ENCODE data around the gene SLN. TPM values are rescaled to one million over a fixed set of nuclear protein-coding genes. Genes with fewer than 3 reads are reported as not detected.

The SLN gene
- total RNA-seq, 1 experiment from 2014 or later, result 0.40 TPM

DNA sequence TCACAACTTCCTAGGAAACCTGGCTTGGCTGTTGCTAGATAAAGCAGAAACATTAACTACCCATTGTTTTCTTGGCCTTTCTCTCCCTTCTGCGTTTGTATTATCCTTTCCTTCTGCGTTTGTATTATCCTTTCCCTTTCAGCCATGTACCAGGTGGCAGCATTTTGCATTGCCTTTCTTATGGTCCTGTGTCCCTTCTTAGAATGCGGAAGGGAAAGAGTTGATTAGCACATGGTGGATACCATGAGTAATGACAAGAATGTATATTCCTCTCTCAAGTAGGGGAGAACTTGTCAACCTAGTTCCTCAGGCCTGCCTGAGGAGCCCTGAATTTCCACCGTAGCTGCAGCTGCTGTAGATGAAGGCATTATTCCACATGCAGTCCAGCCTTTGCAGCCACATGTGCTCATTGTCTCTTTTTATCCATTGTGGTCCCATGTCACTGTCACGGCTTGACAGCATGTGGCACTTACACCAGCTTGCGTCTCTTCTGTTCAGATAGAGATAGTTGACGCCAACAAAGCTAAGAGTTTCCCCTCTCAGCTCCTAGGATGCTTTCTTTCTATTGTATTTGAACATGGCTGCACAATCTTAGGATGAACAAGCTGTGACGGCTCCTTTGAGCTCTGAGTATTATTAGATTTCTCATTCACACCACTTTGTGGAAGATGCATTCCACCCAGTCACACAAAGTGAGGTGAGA, 44.8 kb downstream of the SLN start:
- no peaks in the 10 kb centered on the region for H3K36me3 ChIP-seq (ENCODE audit: low read depth, low read length)
- no peak overlapping the region for H3K27ac ChIP-seq (ENCODE audit: low read length)
- no peaks in the 10 kb centered on the region for H3F3A ChIP-seq (ENCODE audit: low read length, unreplicated experiment)
- ChIA-PET CTCF (no interaction called here), POLR2A (ENCODE audit: unreplicated experiment) (no interaction called here)
- DNase-seq, result no peak
- peaks cover 91% of the 10 kb centered on the region for H3K27me3 ChIP-seq (ENCODE audit: low read length)
- no peak overlapping the region for H3K4me2 ChIP-seq (ENCODE audit: low read length)
- H3K4me1 ChIP-seq (ENCODE audit: insufficient read depth, low read length), result no peaks in the 10 kb centered on the region
- no peaks in the 10 kb centered on the region for H4K20me1 ChIP-seq (ENCODE audit: low read length)
- H3K9me2 ChIP-seq (replicated peaks; ENCODE audit: low read length), result no peaks in the 10 kb centered on the region
- no peaks in the 10 kb centered on the region for H3K9me3 ChIP-seq (ENCODE audit: low read length)
- TF ChIP-seq, protein P1, sequence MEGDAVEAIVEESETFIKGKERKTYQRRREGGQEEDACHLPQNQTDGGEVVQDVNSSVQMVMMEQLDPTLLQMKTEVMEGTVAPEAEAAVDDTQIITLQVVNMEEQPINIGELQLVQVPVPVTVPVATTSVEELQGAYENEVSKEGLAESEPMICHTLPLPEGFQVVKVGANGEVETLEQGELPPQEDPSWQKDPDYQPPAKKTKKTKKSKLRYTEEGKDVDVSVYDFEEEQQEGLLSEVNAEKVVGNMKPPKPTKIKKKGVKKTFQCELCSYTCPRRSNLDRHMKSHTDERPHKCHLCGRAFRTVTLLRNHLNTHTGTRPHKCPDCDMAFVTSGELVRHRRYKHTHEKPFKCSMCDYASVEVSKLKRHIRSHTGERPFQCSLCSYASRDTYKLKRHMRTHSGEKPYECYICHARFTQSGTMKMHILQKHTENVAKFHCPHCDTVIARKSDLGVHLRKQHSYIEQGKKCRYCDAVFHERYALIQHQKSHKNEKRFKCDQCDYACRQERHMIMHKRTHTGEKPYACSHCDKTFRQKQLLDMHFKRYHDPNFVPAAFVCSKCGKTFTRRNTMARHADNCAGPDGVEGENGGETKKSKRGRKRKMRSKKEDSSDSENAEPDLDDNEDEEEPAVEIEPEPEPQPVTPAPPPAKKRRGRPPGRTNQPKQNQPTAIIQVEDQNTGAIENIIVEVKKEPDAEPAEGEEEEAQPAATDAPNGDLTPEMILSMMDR (conservative IDR thresholded peaks at IDR 0.05; ENCODE audit: low read depth, low read length), result no peak
- peak; percentile 14; the same call in 1 of the 2 replicates for TF ChIP-seq EZH2phosphoT487 (IDR thresholded peaks at IDR 0.05; ENCODE audit: borderline replicate concordance, low read length)
- BruUV-seq (replicated peaks), result no TSS peak
- intact Hi-C loops (cut with micrococcal nuclease), result loop anchor here (2.0 kb wide), 1 partner anchor 26 kb away; no protein-coding TSS in a partner anchor
- H3K9ac ChIP-seq (ENCODE audit: low read length), result no peak overlapping the region
- ATAC-seq, result no peak
- H3K4me3 ChIP-seq (ENCODE audit: low read length), result no peak overlapping the region
- H3K79me2 ChIP-seq (ENCODE audit: low read length), result no peaks in the 10 kb centered on the region
- no peak overlapping the region for H2AFZ ChIP-seq (ENCODE audit: low read length)

GRCh38 chr11:107665018-107665417, 46.8 kb downstream of the SLN start:
- ATAC-seq, result no peak
- H3K27ac ChIP-seq (ENCODE audit: low read length), result no peak overlapping the region
- H4K20me1 ChIP-seq (ENCODE audit: low read length), result no peaks in the 10 kb centered on the region
- H3K9me2 ChIP-seq (replicated peaks; ENCODE audit: low read length), result no peaks in the 10 kb centered on the region
- no peaks in the 10 kb centered on the region for H3F3A ChIP-seq (ENCODE audit: low read length, unreplicated experiment)
- POLR2A ChIA-PET (ENCODE audit: unreplicated experiment), result interaction anchor here (0.6 kb wide), 1 partner anchor 15 kb away, joined by 7 read pairs; no protein-coding TSS in a partner anchor
- DNase-seq, result no peak
- H3K79me2 ChIP-seq (ENCODE audit: low read length), result no peaks in the 10 kb centered on the region
- no TSS peak for BruUV-seq (replicated peaks)
- no peak overlapping the region for H3K4me3 ChIP-seq (ENCODE audit: low read length)
- no peaks in the 10 kb centered on the region for H3K36me3 ChIP-seq (ENCODE audit: low read depth, low read length)
- 0 out of 2 replicates have a peak, but pooled peaks have one; percentile 40 for TF ChIP-seq EZH2phosphoT487 (IDR thresholded peaks at IDR 0.05; ENCODE audit: borderline replicate concordance, low read length)
- TF ChIP-seq, protein P1 (conservative IDR thresholded peaks at IDR 0.05; ENCODE audit: low read depth, low read length), result no peak
- no peaks in the 10 kb centered on the region for H3K4me1 ChIP-seq (ENCODE audit: insufficient read depth, low read length)
- no peak overlapping the region for H3K4me2 ChIP-seq (ENCODE audit: low read length)
- peaks cover 90% of the 10 kb centered on the region for H3K27me3 ChIP-seq (ENCODE audit: low read length)
- CTCF ChIA-PET, result interaction anchor here (0.6 kb wide), 2 partner anchors 60 to 218 kb away, joined by 3 to 10 read pairs; no protein-coding TSS in a partner anchor
- no peak overlapping the region for H2AFZ ChIP-seq (ENCODE audit: low read length)
- no peak overlapping the region for H3K9ac ChIP-seq (ENCODE audit: low read length)
- intact Hi-C loops (cut with micrococcal nuclease), result no loop called here
- H3K9me3 ChIP-seq (ENCODE audit: low read length), result no peaks in the 10 kb centered on the region

DNA sequence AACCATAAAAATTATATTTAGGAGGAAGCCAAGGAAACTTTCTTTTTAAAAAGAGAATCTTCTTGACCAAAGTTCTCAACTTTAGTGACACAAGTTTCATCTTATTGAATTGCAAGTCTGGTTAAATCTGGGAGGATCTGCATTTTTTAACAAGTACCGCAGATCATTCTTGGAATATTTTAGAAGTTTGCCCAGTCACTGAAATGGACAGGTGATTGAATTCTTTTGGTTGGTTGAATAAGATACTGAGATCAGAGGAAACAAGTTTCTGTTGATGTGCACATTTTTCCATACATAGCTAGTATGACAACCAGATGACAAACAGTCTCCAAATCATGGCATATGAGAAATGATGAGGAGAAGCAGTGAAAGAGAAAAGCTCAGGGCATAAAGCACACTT, 50.2 kb downstream of the SLN start:
- TF ChIP-seq EZH2 (IDR thresholded peaks at IDR 0.05; ENCODE audit: low read length, unreplicated experiment) (no peak), EZH2phosphoT487 (IDR thresholded peaks at IDR 0.05; ENCODE audit: borderline replicate concordance, low read length) (no peak)
- TF ChIP-seq, protein P1 (conservative IDR thresholded peaks at IDR 0.05; ENCODE audit: low read depth, low read length), result no peak
- Histone ChIP-seq H3K9ac (ENCODE audit: low read length) (no peak overlapping the region), H3K79me2 (ENCODE audit: low read length) (no peaks in the 10 kb centered on the region), H3K36me3 (ENCODE audit: low read depth, low read length) (no peaks in the 10 kb centered on the region), H3F3A (ENCODE audit: low read length, unreplicated experiment) (no peaks in the 10 kb centered on the region), H2AFZ (ENCODE audit: low read length) (no peak overlapping the region), H3K27ac (ENCODE audit: low read length) (no peak overlapping the region), H4K20me1 (ENCODE audit: low read length) (no peaks in the 10 kb centered on the region), H3K9me2 (replicated peaks; ENCODE audit: low read length) (no peaks in the 10 kb centered on the region), H3K9me3 (ENCODE audit: low read length) (no peaks in the 10 kb centered on the region), H3K4me1 (ENCODE audit: insufficient read depth, low read length) (no peaks in the 10 kb centered on the region), H3K4me2 (ENCODE audit: low read length) (no peak overlapping the region), H3K4me3 (ENCODE audit: low read length) (no peak overlapping the region), H3K27me3 (ENCODE audit: low read length) (peaks cover 90% of the 10 kb centered on the region)
- POLR2A ChIA-PET (ENCODE audit: unreplicated experiment), result no interaction called here
- intact Hi-C loops (cut with micrococcal nuclease), result no loop called here
- CTCF ChIA-PET, result no interaction called here
- ATAC-seq, result no peak
- no TSS peak for BruUV-seq (replicated peaks)
- no peak for DNase-seq
